Fibroblast of gingiva (primary cell): ENCODE data around the gene AAK1.
A peak's percentile ranks its signal among the peaks of the same experiment; 100 is the strongest.

Experiments used
- DNase-seq: peaks from one replicate; pipeline ENCODE4 v3.0.0-alpha.2; 2011; ENCODE audit warnings: low read depth

Gene AAK1

DNA sequence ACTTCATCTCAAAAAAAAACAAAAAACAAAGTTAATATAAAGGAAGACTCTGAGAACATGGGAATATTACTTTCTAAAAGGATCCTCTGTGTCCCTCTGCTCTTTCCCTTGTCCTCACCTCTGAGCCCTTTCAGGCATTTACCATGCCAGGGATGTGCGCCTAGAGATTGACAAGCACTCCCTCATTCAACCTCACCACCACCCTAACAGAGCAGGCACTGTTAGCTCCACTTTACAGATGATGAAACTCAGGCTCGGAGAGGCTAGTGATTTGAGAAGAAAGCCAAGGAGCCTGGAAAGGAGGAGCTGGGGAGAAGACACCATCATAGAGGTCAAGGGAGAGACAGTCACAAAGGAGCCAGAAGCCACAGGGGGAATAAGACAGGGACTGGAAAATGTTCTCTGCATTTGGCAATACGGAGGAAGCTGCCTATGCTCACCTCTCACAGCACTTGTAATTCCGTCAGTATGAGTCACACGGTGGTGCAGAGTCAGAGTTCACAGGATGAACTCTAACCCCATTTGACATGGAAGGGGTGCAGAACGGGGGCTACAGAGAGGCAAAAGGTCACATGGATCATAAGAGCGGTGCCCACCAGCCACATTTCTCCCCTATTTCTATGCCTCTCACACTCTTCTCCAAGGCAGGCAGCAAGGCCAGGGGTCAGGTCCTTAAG is 104.5 kb downstream of the AAK1 start:
- peak; percentile 13 for DNase-seq

DNA sequence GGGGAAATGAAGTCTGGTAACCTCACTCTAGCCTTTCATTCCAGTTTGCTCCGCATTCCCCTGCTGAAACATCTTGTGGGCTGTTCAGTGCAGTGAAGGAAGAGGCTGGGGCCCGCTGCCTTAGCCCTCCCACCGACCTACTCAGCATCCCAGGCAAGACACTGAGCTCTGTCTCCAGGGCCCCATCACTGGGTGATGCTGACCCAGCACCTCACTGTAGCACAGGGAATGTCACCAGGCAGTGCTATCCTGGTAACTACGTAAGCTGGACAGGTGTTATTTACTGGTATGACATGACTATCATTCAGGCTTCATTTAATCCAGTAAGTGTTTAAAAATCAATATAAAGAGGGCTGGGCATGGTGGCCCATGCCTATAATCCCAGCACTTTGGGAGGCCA is 105.3 kb downstream of the AAK1 start:
- no peak for DNase-seq

DNA sequence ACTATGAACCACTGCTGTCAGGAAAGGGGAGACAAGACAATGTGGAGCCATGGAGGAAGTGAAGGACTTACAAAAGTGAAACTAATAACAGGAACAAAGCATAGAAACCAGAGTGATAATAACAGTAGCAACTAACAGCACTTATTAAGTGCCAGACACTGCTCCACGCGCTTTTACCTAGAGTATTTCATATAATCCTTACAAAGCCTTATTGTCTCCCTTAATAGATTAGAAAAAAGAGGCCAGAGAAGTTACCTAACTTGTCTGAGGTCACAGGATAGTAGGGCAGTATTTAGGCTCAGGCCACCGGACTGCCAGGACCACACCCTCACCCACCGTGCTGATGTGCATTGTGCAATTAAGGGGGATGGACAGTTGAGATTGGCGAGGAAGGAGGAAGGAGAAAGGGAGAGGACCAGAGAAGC is 107.7 kb downstream of the AAK1 start:
- no peak for DNase-seq

DNA sequence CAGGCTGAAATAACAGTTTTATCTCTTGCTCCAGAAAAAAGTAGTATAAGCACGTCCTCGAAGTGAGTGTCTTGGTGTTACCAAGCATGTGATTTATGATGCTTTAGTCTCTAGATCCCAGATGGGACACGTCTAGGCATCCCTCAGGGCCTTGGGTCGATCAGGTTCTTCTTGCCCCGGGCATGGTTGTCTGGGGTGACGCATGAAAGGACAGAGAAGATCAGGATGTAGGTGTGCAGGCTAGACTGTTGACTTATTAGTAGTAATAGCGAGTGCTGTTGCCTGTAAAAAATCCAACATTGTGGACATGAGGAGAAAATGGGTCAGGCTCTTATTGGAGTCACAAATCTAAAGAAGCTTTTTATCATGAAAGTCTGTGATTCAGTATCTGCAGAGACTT is 112.4 kb downstream of the AAK1 start:
- DNase-seq: no peak

DNA sequence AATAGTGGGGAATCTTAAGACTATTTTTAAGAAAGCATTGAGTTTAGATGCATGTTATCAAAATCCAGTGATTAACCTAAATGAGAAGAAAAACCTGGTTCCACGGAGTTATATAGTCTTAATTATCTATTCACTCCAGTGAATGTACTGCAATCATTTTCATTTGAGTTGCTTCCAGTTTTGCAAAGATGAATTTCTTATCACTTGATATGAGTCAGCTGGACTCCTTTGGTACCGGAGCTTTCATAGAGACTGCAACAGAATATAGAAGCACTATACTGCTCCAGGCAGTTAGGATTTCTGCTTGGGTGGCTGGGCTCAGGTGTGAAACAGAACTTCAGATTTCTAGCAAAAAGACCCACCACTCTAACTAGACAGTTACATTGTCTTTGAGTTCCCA is 114.1 kb downstream of the AAK1 start:
- no peak for DNase-seq

DNA sequence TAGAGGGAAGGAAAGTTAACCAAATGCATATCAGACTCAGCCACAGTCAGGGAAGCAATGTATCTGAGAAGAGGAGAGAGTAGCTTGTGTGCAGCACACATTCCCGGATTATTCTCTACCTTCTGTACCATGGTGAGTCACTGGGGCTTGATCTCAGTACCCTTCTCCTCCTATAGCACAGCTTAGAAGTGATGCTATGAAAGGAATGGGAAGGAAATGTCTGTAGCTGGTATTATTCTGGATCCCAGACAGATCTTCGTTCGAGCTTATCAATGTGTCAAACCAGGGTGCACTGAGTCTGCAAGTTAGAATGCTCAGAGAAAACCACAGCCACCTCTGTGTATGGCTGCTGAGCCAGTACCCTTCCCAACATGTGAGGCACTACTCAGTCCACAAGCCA is 118.3 kb downstream of the AAK1 start:
- DNase-seq: no peak

DNA sequence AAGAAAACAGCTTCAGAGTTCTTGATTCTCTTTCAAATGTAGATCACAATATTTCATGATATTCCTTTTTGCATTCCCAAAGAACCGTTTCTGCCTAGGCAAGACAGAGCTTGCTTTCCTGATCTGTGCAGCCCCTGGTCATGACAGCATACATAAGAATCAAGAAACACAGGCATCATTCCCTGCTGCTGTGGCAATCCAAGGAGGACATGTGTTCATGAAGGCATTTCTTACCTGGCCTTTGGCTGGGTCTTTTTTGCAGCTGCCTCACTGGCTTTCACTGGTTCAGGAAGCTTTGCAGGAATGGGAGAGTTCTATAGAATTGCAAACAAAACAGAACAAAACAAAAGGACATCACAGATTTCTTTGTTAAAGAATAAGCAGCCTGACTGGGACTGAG is 118.7 kb downstream of the AAK1 start:
- no peak for DNase-seq

DNA sequence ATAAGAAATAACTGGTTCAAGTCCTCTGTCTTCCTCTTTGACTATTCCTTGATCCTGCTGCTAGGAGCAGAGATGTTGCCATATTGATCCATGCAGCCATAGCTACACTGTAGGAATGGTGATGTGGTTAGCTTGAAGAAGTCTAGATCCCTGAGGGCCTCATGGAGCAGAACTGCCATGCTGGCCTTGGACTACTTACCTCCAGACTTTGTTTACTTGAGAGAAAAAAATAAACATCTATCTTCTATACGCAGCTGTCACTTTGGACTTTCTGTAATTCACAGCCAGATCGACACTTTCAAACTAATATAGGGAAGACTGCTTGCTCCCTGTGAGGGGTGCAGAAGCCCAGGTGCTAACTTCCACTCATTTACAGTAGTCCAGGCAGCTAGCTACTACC is 121.8 kb downstream of the AAK1 start:
- no peak for DNase-seq

DNA sequence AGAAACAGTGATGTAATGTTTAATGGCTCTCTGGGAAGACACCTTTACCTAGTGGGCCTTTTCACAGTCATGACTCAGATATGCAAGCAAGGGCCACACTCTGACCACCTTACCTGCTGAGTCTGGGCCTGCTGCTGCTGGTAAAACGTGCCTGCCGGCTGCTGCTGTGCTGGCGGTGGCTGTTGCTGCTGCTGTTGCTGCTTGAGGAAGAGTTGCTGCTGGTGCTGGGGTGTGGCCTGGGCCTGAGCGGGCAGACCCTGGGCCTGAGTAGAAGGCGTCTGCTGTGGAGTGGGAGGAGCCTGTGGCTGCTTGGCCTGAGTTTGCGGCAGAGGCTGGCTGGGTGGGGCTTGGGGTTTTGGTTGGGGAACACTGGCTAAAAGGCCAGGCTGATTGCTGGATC is 124.7 kb downstream of the AAK1 start:
- DNase-seq: no peak

DNA sequence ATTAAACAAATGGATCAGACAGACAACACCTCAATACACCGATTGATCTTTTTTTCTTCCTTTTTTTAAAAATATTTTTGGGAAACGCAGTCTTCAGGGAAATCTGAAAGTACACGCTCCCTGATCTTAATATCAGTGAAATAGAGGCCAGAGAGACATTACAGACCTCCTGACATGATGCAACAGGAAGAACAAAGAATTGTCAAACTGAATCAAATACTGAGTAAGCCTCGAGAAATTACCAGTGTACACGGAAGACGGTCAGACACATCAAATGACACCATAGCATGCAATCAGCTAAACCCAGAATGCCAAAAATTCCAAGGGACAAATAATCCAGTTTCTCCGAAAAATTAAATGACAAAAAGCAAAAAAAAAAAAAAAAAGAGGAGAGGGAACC is 126.1 kb downstream of the AAK1 start:
- no peak for DNase-seq

DNA sequence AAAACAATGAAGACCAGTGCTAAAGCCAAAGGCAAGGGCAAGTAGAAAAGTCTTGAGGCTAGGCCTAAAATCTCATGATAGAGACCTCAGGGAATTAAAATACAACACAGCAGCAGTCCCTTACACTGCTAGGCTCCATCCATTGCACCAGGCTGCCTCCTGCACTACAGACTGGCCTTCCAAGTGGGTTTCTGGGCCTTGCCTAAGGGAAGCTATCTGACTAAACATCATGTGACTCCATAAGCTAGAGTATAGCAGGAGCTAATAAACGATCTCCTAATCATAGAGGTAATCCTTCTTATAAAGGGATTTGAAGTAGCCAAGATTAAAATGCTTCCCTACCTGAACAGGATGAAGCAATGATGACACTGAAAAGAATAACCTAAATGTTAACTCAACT is 128.7 kb downstream of the AAK1 start:
- DNase-seq: no peak

DNA sequence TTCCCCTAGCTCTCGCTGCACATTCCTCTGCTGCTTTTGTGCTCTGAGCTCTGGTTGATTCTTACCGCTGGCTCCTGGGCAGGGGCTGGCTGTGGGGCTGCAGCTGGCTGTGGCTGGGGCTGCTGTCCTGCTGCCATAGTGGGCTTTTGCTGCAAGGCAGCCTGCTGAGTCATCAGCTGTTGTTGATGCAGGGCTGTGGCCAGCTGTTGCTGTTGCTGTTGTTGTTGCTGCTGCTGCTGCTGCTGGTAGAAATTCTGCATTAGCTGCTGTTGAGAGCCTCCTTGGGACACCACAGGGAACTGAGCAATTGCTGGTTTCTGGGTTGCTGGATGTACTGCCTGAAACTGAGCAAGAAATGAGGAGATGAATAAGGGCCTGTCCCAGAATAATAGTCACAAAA is 129.1 kb downstream of the AAK1 start:
- DNase-seq: peak; percentile 68

DNA sequence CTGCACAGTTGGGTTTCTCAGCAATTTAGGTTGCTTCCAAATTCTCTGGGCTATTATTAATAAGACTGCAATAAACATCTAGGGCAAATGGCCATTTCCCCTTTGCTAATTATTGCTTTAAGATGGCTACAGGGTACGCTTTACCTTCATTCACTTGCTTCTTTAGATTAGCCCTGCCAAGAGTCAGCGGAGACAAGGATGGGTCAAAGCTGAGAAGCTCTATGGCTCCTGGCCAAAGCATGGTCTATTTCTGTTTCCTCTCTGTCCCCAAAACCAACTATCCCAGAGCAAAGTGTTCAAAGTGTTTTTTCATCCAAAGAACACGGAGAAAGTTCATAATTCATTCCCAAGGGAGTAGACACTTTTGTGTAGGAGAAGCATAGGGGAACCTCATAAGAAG is 131.1 kb downstream of the AAK1 start:
- DNase-seq: no peak

DNA sequence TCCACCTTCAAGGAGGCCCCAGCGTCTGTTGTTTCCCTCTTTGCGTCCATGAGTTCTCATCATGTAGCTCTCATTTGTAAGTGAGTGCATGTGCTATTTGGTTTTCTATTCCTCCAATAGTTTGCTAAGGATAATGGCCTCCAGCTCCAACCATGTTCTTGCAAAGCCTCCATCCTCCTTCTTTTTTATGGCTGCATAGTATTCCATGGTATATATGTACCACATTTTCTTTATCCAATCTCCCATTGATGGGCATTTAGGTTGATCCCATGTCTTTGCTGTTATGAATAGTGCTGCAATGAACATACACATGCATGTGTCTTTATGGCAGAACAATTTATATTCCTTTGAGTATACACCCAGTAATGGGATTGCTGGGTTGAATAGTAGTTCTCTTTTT is 133.3 kb downstream of the AAK1 start:
- no peak for DNase-seq

DNA sequence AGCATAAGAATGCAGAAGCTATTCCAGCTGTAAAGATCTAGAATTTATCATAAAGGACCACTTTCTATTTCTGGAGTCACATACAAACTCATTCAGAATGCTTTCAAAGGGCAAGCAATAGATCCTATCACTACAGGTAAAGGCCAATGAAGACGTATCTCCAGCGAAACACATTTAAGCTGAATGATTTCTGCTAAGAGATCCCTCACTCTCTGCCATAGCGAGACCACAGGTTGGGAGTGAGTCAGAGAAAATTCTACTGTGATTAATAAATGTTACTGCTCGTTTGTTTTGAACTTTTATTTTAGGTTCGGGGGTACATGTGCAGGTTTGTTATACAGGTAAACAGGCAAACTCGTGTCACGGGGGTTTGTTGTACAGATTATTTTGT is 133.8 kb downstream of the AAK1 start:
- DNase-seq: no peak

DNA sequence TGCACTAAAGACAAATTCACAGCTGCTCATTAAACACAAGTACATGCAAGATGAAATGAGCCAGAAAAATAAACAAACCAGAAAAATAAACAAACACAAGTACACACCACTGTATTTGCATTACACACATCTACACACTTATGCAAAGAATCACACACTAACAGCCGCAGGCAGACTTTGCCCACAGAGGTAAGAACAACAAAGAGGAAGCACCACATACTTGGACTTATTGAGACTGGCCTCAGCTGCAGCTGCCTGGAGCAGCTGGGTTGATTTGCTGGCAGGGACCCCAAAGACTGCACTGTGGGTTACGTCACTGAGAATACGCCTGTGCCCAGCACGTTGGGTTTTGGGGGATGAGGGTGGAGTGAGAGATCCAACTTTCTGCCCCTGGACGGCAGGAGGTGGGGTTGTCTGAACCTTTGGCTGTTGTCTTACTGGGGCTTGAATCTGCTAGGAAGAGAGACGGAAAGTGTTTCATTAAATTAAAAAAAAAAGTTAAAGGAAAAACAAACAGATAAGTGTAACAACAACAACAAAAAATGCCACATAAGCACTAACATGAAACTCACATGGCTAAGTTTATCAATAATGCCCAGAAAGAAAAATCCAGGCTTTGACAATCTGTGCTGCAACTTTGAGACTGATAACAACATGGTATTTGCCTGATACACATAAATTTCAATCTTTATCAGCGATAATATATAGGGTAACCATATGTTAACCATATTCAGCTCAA is 134.4 kb downstream of the AAK1 start:
- DNase-seq: peak; percentile 20

DNA sequence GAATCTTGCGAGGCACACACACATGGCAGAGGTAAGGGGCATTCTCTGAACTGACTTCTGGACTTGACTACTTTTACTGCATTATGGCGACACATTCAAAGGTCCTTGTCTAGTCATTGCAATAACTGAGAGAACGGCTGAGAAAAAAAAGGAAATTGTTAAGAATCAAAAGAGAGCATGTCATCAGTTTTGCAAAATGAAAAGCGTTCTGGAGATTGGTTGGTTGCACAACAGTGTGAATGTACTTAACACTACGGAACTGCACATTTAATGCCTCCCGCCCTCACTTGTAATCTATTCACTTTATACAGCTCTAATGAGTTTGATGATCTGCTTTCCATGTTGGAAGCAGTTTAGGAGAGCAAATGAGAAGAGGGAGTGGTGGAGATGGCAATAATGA is 137.8 kb downstream of the AAK1 start:
- no peak for DNase-seq

DNA sequence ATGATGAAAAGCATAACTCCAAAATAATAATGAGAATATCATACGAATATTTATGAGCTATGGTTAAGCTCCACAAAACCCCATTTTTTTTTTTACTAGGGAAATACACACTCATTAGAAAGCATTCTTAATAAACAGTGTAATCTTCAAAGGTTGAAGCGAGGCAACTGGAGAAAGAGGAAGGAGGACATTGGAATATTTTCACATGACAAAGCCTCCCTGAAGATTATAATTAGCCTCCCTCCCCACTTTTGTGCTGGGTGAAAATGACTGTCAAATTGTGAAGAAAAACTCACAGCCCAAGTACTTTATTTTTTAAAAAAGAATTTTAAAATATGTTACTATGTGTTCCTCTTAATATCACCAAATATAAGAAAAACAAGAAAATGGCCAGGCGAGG is 142.2 kb downstream of the AAK1 start:
- DNase-seq: no peak

DNA sequence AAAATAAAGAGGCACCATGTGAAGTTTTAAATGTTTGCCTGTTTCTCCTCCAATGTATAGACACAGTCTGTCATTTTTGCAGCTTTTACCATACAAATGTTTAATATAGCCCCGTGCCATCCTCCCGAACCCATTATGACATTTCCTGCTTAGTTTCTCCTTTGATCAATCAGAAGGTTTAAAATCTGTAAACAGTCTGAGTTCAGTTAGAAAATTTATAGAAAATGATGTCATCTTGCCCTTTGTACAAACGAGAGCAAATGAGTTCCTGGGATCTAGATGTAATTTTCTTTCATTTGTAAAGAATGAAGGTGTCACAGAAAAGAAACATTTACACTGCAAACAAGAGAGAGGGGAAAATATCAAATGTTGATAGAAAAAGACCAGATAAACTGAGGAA is 143.6 kb downstream of the AAK1 start:
- DNase-seq: no peak

DNA sequence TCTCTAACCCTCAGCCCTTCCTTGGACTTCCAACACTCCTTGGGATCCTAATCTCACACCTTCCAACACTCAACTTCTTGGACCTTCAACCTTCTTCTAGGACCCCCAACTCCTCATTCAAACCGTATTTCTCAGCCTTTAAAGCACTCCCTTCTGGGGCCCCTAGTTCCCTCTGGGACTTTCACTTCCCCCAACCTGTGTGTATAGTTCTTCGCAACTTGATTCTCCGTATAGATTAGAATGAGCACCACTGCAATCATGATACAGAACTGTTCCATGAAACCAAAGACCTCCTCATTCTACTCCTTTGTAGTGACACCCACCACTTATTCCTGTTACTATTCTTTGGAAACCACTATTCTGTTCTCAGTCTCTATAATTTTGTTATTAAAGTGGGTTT is 144.3 kb downstream of the AAK1 start:
- no peak for DNase-seq

DNA sequence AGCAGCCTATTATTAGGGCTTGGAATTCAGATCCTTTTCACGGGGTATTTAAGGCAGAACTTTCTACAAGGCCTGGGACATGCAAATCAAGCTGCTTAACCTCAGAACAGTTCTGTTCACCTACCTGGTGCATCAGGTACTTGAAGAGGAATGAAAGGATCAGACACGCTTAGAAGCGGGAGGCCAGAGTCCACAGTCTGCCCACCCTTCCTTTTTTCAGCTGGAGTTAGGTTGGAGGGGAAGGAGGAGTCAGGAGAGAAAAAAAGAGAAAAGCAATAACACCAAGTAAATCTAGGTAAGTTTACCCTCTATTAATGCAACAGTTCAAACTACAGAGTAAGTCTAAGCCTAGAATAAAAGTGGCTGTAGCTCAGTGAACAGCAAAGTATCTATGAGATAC is 147.7 kb downstream of the AAK1 start:
- DNase-seq: no peak

DNA sequence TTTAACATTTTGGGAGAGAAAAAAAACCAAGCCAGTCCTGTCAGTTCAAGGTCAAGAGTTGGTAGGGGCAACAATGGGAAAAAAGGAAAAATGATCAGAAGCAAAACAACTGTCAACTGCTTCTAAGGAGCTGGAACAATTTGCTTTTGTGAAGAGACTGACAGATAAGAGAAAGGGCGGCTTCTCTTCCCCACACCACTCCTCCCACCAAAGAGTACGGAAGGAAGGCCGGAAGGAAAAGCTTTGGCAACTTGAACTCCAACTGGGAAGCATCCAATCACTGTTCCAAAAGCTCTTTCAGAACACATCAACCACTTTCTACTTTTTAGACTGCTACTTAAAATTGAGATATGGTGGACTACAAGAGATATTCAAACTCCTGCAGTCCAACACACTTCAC is 148.5 kb downstream of the AAK1 start:
- DNase-seq: no peak

DNA sequence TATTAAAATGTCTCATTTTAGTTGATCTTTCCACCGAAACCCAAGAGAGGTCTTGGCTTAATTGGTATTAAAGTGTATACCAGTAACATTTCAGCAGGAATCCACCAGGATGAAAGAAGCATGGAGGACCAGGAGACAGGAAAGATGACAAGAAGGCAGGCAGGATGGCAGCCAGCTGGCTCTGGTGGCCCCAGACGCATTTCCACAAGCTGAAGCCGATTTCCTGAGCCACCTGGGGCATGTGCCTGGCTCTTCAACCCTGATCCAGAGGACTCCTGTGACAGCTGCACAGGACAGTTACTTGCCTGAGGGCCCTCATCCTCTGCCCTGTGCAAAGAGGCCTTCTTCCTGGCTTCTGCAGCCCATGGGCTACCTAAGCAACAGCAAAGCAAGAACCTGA is 149.4 kb downstream of the AAK1 start:
- no peak for DNase-seq

DNA sequence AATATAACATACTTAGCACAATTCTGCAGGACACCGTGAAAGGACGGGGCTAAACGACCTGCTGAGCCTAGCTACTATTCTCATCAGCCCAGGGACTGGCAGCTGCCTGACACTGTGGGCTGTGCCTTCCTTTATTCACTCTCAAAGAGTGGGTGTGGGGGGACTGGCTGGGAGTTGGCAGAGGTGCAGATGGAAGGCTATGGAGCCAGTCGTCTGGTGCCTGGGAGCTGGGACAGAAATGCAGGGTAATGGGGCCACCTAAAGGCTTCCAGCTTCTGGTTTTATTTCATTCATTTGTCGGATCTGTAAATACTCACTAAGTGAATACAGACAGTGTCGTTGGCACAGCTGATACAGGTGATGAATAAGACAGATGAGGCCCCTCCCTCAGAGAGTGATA is 150.3 kb downstream of the AAK1 start:
- DNase-seq: no peak
